ENCODE data around the gene WDR70.

GRCh38 chr5:37506241-37506640, 127.1 kb downstream of the WDR70 start:
- no peak for TF ChIP-seq POLR2A (IDR thresholded peaks at IDR 0.05)
- no peak for TF ChIP-seq CTCF (IDR thresholded peaks at IDR 0.05)
